ENCODE measurements around the gene PRRG4. TPM values are rescaled to one million over a fixed set of nuclear protein-coding genes. Genes with fewer than 3 reads are reported as not detected.

The PRRG4 gene
- total and polyA plus RNA-seq, 2 of the 13 experiments (the other 11 are each of a cell fraction or from before 2014, with no cell fraction given), result 0.24 to 0.95 TPM

DNA sequence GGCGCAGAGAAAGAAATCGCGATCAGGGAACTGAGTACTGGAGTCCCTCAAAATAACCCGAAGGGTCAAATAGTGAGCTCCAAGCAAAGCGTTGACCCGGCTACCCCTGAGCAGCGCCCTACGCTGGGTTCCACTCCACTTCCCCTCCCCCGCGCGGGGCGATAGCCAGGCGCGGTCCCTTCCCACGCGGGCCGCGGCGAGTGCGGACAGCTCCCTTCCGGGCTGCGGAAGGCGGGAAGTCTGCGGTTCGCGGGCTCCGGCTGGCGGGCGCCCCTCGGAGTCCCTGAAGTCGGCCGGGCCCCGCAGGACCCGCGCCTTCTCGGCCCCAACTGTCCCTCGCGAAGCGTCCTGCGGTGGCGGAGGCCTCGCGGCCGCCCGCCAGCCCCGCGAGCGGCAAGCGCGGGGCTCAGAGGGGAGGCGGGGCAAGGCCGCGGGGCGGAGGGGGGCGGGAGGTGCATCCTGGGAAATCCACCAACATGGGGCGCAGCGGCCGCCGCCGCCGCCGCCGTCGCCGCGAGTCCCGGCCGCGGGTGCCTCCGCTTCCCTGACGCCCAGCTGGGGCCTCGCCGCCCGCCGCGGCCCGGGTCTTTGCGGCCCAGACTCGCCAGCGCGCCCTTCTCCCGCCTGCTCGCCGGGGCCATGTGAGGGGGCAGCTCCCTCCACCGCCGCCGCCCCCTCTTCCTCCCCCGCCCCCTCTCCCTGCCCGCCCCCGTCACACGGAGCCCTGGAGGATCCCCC lies 62.8 kb downstream of the PRRG4 start, which contains the start of gene QSER1 (continued):
- TF ChIP-seq, protein P1, sequence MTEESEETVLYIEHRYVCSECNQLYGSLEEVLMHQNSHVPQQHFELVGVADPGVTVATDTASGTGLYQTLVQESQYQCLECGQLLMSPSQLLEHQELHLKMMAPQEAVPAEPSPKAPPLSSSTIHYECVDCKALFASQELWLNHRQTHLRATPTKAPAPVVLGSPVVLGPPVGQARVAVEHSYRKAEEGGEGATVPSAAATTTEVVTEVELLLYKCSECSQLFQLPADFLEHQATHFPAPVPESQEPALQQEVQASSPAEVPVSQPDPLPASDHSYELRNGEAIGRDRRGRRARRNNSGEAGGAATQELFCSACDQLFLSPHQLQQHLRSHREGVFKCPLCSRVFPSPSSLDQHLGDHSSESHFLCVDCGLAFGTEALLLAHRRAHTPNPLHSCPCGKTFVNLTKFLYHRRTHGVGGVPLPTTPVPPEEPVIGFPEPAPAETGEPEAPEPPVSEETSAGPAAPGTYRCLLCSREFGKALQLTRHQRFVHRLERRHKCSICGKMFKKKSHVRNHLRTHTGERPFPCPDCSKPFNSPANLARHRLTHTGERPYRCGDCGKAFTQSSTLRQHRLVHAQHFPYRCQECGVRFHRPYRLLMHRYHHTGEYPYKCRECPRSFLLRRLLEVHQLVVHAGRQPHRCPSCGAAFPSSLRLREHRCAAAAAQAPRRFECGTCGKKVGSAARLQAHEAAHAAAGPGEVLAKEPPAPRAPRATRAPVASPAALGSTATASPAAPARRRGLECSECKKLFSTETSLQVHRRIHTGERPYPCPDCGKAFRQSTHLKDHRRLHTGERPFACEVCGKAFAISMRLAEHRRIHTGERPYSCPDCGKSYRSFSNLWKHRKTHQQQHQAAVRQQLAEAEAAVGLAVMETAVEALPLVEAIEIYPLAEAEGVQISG (CRISPR knock-in tag; IDR thresholded peaks at IDR 0.05), result no peak; the same call in none of the 2 replicates
- TF ChIP-seq ZNF333 (CRISPR knock-in tag; IDR thresholded peaks at IDR 0.05; ENCODE audit: borderline replicate concordance) (no peak), ZBTB38 (CRISPR knock-in tag; IDR thresholded peaks at IDR 0.05) (peak; percentile 63; the same call in 1 of the 2 replicates), ZNF709 (CRISPR knock-in tag; IDR thresholded peaks at IDR 0.05) (0 out of 2 replicates have a peak, but pooled peaks have one; percentile 68), MED1 (CRISPR knock-in tag; IDR thresholded peaks at IDR 0.05) (peak; percentile 40; the same call in 1 of the 2 replicates), ZNF615 (CRISPR knock-in tag; IDR thresholded peaks at IDR 0.05; ENCODE audit: borderline replicate concordance) (no peak), RFX5 (IDR thresholded peaks at IDR 0.05; ENCODE audit: low read depth, low read length) (no peak), HNRNPUL1 (IDR thresholded peaks at IDR 0.05; ENCODE audit: low read depth, low read length) (no peak), RXRA (CRISPR knock-in tag; IDR thresholded peaks at IDR 0.05) (no peak), SALL1 (CRISPR knock-in tag; IDR thresholded peaks at IDR 0.05) (peak; percentile 69), ZNF547 (CRISPR knock-in tag; IDR thresholded peaks at IDR 0.05) (peak; percentile 57; the same call in 1 of the 2 replicates), ADNP (CRISPR knock-in tag; IDR thresholded peaks at IDR 0.05) (no peak), MTF2 (CRISPR knock-in tag; IDR thresholded peaks at IDR 0.05; ENCODE audit: borderline replicate concordance) (no peak), ZNF468 (CRISPR knock-in tag; IDR thresholded peaks at IDR 0.05) (peak; percentile 80; the same call in 1 of the 2 replicates), ZNF629 (CRISPR knock-in tag; conservative IDR thresholded peaks at IDR 0.05) (no peak), ZNF772 (CRISPR knock-in tag; IDR thresholded peaks at IDR 0.05) (no peak), SETDB1 (CRISPR knock-in tag; IDR thresholded peaks at IDR 0.05; ENCODE audit: borderline replicate concordance) (no peak)
- TF ChIP-seq, protein P2, sequence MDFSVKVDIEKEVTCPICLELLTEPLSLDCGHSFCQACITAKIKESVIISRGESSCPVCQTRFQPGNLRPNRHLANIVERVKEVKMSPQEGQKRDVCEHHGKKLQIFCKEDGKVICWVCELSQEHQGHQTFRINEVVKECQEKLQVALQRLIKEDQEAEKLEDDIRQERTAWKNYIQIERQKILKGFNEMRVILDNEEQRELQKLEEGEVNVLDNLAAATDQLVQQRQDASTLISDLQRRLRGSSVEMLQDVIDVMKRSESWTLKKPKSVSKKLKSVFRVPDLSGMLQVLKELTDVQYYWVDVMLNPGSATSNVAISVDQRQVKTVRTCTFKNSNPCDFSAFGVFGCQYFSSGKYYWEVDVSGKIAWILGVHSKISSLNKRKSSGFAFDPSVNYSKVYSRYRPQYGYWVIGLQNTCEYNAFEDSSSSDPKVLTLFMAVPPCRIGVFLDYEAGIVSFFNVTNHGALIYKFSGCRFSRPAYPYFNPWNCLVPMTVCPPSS (IDR thresholded peaks at IDR 0.05), result no peak
- TF ChIP-seq, protein P3, sequence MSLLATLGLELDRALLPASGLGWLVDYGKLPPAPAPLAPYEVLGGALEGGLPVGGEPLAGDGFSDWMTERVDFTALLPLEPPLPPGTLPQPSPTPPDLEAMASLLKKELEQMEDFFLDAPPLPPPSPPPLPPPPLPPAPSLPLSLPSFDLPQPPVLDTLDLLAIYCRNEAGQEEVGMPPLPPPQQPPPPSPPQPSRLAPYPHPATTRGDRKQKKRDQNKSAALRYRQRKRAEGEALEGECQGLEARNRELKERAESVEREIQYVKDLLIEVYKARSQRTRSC (CRISPR knock-in tag; IDR thresholded peaks at IDR 0.05; ENCODE audit: low read depth), result peak; percentile 66; the same call in 1 of the 2 replicates
- TF ChIP-seq, protein P4, sequence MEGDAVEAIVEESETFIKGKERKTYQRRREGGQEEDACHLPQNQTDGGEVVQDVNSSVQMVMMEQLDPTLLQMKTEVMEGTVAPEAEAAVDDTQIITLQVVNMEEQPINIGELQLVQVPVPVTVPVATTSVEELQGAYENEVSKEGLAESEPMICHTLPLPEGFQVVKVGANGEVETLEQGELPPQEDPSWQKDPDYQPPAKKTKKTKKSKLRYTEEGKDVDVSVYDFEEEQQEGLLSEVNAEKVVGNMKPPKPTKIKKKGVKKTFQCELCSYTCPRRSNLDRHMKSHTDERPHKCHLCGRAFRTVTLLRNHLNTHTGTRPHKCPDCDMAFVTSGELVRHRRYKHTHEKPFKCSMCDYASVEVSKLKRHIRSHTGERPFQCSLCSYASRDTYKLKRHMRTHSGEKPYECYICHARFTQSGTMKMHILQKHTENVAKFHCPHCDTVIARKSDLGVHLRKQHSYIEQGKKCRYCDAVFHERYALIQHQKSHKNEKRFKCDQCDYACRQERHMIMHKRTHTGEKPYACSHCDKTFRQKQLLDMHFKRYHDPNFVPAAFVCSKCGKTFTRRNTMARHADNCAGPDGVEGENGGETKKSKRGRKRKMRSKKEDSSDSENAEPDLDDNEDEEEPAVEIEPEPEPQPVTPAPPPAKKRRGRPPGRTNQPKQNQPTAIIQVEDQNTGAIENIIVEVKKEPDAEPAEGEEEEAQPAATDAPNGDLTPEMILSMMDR (CRISPR knock-in tag; IDR thresholded peaks at IDR 0.05), result no peak
- TF ChIP-seq, protein P5, sequence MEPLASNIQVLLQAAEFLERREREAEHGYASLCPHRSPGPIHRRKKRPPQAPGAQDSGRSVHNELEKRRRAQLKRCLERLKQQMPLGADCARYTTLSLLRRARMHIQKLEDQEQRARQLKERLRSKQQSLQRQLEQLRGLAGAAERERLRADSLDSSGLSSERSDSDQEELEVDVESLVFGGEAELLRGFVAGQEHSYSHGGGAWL (CRISPR knock-in tag; IDR thresholded peaks at IDR 0.05), result peak; percentile 71
- TF ChIP-seq, protein P6, sequence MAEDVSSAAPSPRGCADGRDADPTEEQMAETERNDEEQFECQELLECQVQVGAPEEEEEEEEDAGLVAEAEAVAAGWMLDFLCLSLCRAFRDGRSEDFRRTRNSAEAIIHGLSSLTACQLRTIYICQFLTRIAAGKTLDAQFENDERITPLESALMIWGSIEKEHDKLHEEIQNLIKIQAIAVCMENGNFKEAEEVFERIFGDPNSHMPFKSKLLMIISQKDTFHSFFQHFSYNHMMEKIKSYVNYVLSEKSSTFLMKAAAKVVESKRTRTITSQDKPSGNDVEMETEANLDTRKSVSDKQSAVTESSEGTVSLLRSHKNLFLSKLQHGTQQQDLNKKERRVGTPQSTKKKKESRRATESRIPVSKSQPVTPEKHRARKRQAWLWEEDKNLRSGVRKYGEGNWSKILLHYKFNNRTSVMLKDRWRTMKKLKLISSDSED (CRISPR knock-in tag; IDR thresholded peaks at IDR 0.05), result 0 out of 2 replicates have a peak, but pooled peaks have one; percentile 30
